Activated CD4-positive, alpha-beta memory T cell treated with anti-CD3 and anti-CD28 coated beads for 36 hours (primary cell): Measurements from ENCODE around the gene EXOC4. TPM values are rescaled to one million over a fixed set of nuclear protein-coding genes. Genes with fewer than 3 reads are reported as not detected.

Experiments
- CTCF ChIA-PET: fragments of 350-600 bp; sonication (Branson Sonifier 250); formaldehyde crosslinking; loops from one replicate; lab custom pipeline; 2021; ENCODE audit warnings: antibody characterized with exemption, inconsistent platforms; lab: Charles Lee
- POLR2A ChIA-PET: fragments of 350-600 bp; sonication (Branson Sonifier 250); formaldehyde crosslinking; loops from one replicate; lab custom pipeline; 2021; ENCODE audit warnings: antibody characterized with exemption; lab: Charles Lee
- DNase-seq: peaks from one replicate; pipeline ENCODE4 v3.0.0-alpha.2; 2020
- H3K27ac Mint-ChIP-seq: one replicate; pipeline ENCODE4 v1.8.0; 2021; ENCODE audit warnings: mixed read lengths
- H3K27me3 Mint-ChIP-seq: one replicate; pipeline ENCODE4 v1.8.0; 2021; ENCODE audit warnings: mixed read lengths
- H3K36me3 Mint-ChIP-seq: one replicate; pipeline ENCODE4 v1.8.0; 2021; ENCODE audit warnings: mixed read lengths
- H3K4me1 Mint-ChIP-seq: one replicate; pipeline ENCODE4 v1.8.0; 2021; ENCODE audit warnings: low read depth, mixed read lengths
- H3K4me3 Mint-ChIP-seq: one replicate; pipeline ENCODE4 v1.8.0; 2021; ENCODE audit warnings: mild to moderate bottlenecking, mixed read lengths
- H3K9me3 Mint-ChIP-seq: one replicate; pipeline ENCODE4 v1.8.0; 2021; ENCODE audit warnings: mixed read lengths
- intact Hi-C: fragments of 100-400 bp; cut with micrococcal nuclease; formaldehyde crosslinking; loops from one replicate; pipeline ENCODE4 v1.15.1; 2023
- total RNA-seq, 2 experiments: library from RNA; stranded (reverse); gene quantifications; one replicate each; pipeline ENCODE4 v1.2.3, GENCODE V29; 2021

Gene EXOC4
- total RNA-seq, 2 experiments from 2014 or later = 55.8 to 60.8 TPM

DNA sequence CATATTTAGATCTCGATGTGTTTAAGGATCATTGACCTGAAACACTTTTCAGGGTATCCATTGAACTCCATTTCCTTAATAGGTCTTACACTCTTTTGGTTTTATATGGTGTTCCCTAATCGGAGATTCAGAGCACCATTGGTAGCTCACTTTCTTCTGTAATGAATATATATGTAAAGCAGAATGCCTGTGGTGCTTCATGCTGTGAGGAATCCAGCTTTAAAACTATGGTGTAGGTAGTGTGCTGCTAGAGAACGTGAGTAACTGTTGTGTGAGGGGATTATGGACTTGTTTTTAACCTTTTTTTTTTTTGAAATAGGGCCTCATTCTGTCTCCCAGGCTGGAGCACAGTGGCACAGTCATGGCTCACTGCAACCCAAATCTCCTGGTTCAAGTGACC is 497.4 kb downstream of the EXOC4 start:
- Mint-ChIP-seq H3K4me3 (no peak overlapping the region), H3K36me3 (peaks cover 2% of the 10 kb centered on the region), H3K27me3 (no peaks in the 10 kb centered on the region), H3K27ac (no peak overlapping the region), H3K4me1 (no peaks in the 10 kb centered on the region), H3K9me3 (no peaks in the 10 kb centered on the region)
- CTCF ChIA-PET = no interaction called here
- POLR2A ChIA-PET = no interaction called here
- intact Hi-C loops = no loop called here
- DNase-seq = no peak

- Mint-ChIP-seq H3K4me1 (no peaks in the 10 kb centered on the region), H3K4me3 (no peak overlapping the region), H3K27ac (no peak overlapping the region), H3K36me3 (peaks cover 2% of the 10 kb centered on the region), H3K27me3 (no peaks in the 10 kb centered on the region), H3K9me3 (no peaks in the 10 kb centered on the region)
- intact Hi-C loops = no loop called here
- ChIA-PET CTCF (no interaction called here), POLR2A (no interaction called here)
- DNase-seq = no peak
These were observed 498.2 kb downstream of the EXOC4 start for GRCh38 chr7:133751079-133751478.

GRCh38 chr7:133753513-133753912 is 500.6 kb downstream of the EXOC4 start:
- peaks cover 2% of the 10 kb centered on the region for H3K36me3 Mint-ChIP-seq

DNA sequence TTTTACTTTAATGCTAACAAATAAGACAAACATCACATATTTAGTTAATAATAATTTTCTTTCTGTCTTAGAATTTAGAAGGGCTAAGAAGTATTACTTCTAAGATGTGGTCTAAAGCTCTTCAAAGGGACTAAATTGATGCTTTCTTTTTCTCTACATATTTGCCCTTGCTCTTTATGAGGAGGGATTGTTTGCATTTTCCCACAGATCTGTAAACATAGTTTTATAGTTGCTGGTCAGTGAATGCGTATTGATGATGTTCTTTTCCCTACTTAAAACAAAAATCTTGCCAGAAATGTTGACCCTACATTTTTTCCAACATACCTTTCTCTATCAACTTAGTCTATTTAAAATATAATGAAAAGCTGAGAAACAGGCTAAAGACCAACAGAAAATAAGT is 501.8 kb downstream of the EXOC4 start:
- intact Hi-C loops = no loop called here
- Mint-ChIP-seq H3K9me3 (no peaks in the 10 kb centered on the region), H3K4me1 (no peaks in the 10 kb centered on the region), H3K36me3 (peaks cover 2% of the 10 kb centered on the region), H3K27me3 (no peaks in the 10 kb centered on the region), H3K4me3 (no peak overlapping the region), H3K27ac (no peak overlapping the region)
- no peak for DNase-seq
- ChIA-PET CTCF (no interaction called here), POLR2A (no interaction called here)

More at GRCh38 chr7:133753513-133753912, 500.6 kb downstream of the EXOC4 start:
- no peaks in the 10 kb centered on the region for H3K4me1 Mint-ChIP-seq
- CTCF ChIA-PET = no interaction called here
- DNase-seq = no peak
- no peak overlapping the region for H3K27ac Mint-ChIP-seq
- no peaks in the 10 kb centered on the region for H3K9me3 Mint-ChIP-seq
- POLR2A ChIA-PET = no interaction called here
- H3K4me3 Mint-ChIP-seq = no peak overlapping the region
- intact Hi-C loops = no loop called here
- no peaks in the 10 kb centered on the region for H3K27me3 Mint-ChIP-seq

DNA sequence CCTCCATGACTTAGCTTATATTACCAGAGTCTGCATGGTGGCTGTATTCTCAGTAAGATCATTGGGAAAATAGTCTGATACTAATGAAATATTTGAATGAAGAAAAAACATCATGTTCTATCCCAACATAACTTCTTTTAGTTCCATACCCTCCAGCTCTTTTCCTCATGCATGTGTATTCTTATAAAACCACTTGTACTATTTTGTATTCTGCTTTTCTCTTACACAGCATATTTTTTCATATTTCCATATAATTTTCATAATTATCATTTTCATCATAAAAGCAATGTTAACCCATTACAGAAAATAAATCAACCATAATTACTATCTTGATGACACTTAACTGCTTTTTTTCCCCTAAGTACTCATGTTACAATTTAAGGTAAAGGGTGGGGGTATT is 503.0 kb downstream of the EXOC4 start:
- Mint-ChIP-seq H3K9me3 (no peaks in the 10 kb centered on the region), H3K4me1 (no peaks in the 10 kb centered on the region), H3K27me3 (no peaks in the 10 kb centered on the region), H3K4me3 (no peak overlapping the region), H3K36me3 (peaks cover 2% of the 10 kb centered on the region), H3K27ac (no peak overlapping the region)
- ChIA-PET POLR2A (no interaction called here), CTCF (no interaction called here)
- intact Hi-C loops = no loop called here
- no peak for DNase-seq

DNA sequence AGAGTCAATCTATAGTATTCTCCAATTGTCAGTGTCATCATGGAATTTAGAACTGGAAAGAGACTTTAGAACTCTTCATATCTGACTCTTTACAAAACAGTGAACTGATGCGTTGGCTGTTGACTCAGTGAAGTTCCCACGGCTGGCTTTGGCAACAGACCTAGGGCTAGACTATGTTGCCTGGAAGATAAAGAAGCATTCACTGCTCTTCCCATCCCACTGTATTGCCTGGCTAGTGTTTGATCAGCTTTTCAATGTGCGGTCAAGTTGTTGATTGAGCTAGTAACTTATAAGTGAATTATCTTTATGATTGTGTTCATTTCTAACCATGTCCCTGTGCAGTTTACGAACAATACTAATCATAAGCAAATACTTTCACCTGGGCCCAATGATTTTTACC is 508.6 kb downstream of the EXOC4 start:
- H3K27me3 Mint-ChIP-seq = no peaks in the 10 kb centered on the region
- no peaks in the 10 kb centered on the region for H3K9me3 Mint-ChIP-seq
- ChIA-PET CTCF (interaction anchor here (0.5 kb wide), 1 partner anchor 169 kb away, joined by 4 read pairs; no protein-coding TSS in a partner anchor), POLR2A (no interaction called here)
- H3K4me3 Mint-ChIP-seq = no peak overlapping the region
- H3K27ac Mint-ChIP-seq = no peak overlapping the region
- DNase-seq = no peak
- intact Hi-C loops = no loop called here
- H3K4me1 Mint-ChIP-seq = no peaks in the 10 kb centered on the region
- H3K36me3 Mint-ChIP-seq = peaks cover 4% of the 10 kb centered on the region

DNA sequence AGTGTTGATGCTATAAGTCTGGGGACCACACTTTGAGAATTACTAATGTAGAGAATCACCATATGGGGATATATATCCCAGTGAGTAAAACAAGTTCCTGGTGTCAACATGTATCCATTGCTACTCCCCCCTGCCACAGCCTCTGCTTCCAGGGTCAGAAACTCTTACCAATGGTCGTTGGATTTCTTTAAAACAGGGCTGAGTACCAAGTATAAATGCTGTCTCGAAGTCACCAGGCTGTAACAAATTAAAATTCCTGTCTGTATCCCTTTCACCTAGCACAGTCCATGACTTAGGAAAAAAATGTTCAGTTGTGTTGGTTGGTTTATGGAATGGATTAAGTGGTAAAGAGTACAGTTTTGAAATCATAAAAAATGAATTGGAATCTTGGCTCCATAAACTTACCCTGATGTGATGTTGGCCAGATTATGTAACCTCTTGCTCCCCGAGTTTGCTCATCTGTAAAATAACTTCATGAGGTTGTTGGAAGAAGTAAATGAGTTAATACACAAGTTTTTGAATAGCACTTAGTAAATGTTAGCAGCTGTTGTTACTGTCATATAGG is 510.3 kb downstream of the EXOC4 start:
- H3K27ac Mint-ChIP-seq = no peak overlapping the region
- no peaks in the 10 kb centered on the region for H3K27me3 Mint-ChIP-seq
- H3K4me1 Mint-ChIP-seq = no peaks in the 10 kb centered on the region
- H3K4me3 Mint-ChIP-seq = no peak overlapping the region
- no peaks in the 10 kb centered on the region for H3K9me3 Mint-ChIP-seq
- ChIA-PET CTCF (no interaction called here), POLR2A (no interaction called here)
- peaks cover 4% of the 10 kb centered on the region for H3K36me3 Mint-ChIP-seq
- no peak for DNase-seq
- intact Hi-C loops = no loop called here

- CTCF ChIA-PET = interaction anchor here (0.7 to 1.5 kb wide), 2 partner anchors 90 to 1451 kb away, joined by 3 read pairs; no protein-coding TSS in a partner anchor
- no peak overlapping the region for H3K4me3 Mint-ChIP-seq
- H3K27me3 Mint-ChIP-seq = no peaks in the 10 kb centered on the region
- intact Hi-C loops = no loop called here
- H3K27ac Mint-ChIP-seq = no peak overlapping the region
- POLR2A ChIA-PET = interaction anchor here (0.5 kb wide), 1 partner anchor 83 kb away, joined by 3 read pairs; no protein-coding TSS in a partner anchor
- no peaks in the 10 kb centered on the region for H3K4me1 Mint-ChIP-seq
- H3K36me3 Mint-ChIP-seq = peaks cover 2% of the 10 kb centered on the region
- DNase-seq = no peak
- H3K9me3 Mint-ChIP-seq = no peaks in the 10 kb centered on the region
These were observed 516.8 kb downstream of the EXOC4 start for GRCh38 chr7:133769668-133770067.

DNA sequence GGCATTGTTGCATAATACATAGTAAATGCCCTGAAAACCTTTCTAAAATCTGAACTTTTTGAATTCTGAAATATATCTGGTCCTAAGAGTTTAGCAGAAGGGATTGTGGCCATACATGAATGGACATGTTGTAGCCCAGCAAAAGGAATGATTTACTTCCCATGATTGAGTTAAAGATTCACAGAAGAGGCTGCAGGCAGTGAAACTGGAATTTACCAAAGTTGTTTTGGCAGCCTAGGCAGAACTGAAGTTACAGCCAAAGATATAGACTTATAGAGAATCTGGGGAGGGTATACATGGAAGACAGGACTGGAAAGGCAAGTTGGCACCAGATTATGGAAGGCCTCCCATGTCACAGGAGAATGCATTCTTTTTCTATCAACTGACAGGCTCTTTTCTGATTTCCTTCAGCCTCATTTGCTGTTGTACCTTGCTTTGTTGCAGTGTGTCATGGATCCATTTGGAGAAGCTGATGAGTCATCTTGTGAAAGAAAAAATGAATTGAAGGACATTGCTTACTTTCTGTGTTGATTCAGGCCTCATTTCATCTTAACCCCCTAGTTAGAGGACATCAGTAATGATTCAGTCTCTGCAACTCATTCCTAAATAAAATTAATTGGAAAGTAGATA is 518.1 kb downstream of the EXOC4 start:
- Mint-ChIP-seq H3K36me3 (peaks cover 2% of the 10 kb centered on the region), H3K4me3 (no peak overlapping the region), H3K4me1 (no peaks in the 10 kb centered on the region), H3K9me3 (no peaks in the 10 kb centered on the region), H3K27me3 (no peaks in the 10 kb centered on the region), H3K27ac (no peak overlapping the region)
- no peak for DNase-seq
- intact Hi-C loops = no loop called here
- POLR2A ChIA-PET = no interaction called here
- CTCF ChIA-PET = interaction anchor here (1.5 kb wide), 1 partner anchor 1453 kb away, joined by 3 read pairs; no protein-coding TSS in a partner anchor

DNA sequence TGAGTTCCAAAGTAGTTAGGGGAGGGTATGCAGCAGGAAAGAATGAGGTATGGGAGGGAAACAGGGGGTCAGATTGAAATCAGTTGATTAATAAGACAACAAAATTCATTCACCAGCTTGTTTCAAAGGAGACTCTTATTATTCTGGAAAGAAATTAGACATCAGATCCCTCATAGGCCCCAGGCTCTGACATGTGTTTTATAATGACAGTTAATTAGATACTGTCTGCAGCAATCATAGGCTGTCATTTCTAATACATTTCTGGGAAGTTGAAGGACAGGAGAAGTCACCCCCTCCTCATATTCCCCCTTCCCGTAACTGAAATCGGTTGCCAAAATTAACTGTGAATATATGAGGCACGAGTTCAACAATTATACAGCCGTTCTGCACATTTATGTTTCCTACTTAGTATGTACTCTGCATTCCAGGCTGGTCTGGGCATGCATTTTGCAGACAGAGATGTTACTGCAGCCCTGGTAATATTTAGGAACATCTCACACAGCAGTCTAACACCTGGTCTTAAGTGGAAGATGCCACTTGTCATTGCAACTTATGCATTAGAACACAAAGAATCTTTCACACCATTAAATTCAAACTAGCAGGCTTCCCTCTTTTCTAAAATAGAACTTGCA is 519.0 kb downstream of the EXOC4 start:
- peaks cover 2% of the 10 kb centered on the region for H3K36me3 Mint-ChIP-seq
- intact Hi-C loops = no loop called here
- H3K9me3 Mint-ChIP-seq = no peaks in the 10 kb centered on the region
- no peaks in the 10 kb centered on the region for H3K4me1 Mint-ChIP-seq
- CTCF ChIA-PET = no interaction called here
- H3K27me3 Mint-ChIP-seq = no peaks in the 10 kb centered on the region
- H3K4me3 Mint-ChIP-seq = no peak overlapping the region
- POLR2A ChIA-PET = no interaction called here
- DNase-seq = no peak
- H3K27ac Mint-ChIP-seq = no peak overlapping the region

DNA sequence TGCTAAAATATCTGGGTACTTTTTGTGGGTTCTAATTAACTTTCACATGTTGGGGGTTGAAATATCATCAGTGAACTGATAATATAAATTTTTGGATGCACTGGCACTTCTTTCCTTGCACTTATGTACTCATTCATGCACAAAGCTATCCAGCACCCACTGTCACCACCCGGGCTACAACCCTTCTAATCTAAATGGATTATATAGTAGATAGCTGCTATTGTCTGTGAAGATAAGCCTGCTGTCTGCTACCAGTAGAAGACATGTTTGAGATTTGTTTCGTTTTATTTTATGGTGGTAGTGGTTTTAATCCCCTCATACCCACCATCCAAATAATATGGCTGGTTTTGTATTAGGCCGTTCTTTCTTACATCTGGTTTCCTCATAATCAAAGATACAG is 520.7 kb downstream of the EXOC4 start:
- Mint-ChIP-seq H3K27me3 (no peaks in the 10 kb centered on the region), H3K36me3 (peaks cover 11% of the 10 kb centered on the region), H3K9me3 (peaks cover 5% of the 10 kb centered on the region), H3K4me1 (no peaks in the 10 kb centered on the region), H3K4me3 (no peak overlapping the region), H3K27ac (no peak overlapping the region)
- CTCF ChIA-PET = no interaction called here
- no peak for DNase-seq
- intact Hi-C loops = no loop called here
- POLR2A ChIA-PET = no interaction called here

GRCh38 chr7:133775201-133775600 is 522.3 kb downstream of the EXOC4 start:
- CTCF ChIA-PET = no interaction called here
- peaks cover 13% of the 10 kb centered on the region for H3K9me3 Mint-ChIP-seq
- peaks cover 21% of the 10 kb centered on the region for H3K36me3 Mint-ChIP-seq
- POLR2A ChIA-PET = no interaction called here
- H3K27ac Mint-ChIP-seq = no peak overlapping the region
- intact Hi-C loops = no loop called here
- no peak overlapping the region for H3K4me3 Mint-ChIP-seq
- H3K4me1 Mint-ChIP-seq = no peaks in the 10 kb centered on the region
- no peaks in the 10 kb centered on the region for H3K27me3 Mint-ChIP-seq
- DNase-seq = no peak
